H1 (cell line): ENCODE data around the gene MLF1. TPM values are rescaled to one million over a fixed set of nuclear protein-coding genes. Genes with fewer than 3 reads are reported as not detected.

ENCODE experiments used
- CTCF ChIA-PET: fragments of 300-600 bp; sonication (Branson Sonifier 250); formaldehyde crosslinking; loops from one replicate; lab custom pipeline; 2021; ENCODE audit not compliant: partially characterized antibody; lab: Charles Lee
- POLR2A ChIA-PET: fragments of 300-600 bp; sonication (Branson Sonifier 250); formaldehyde crosslinking; loops from one replicate; lab custom pipeline; 2021; ENCODE audit warnings: inconsistent platforms; ENCODE audit not compliant: partially characterized antibody; lab: Charles Lee
- DNase-seq, 2 experiments: peaks; one replicate each; pipeline versions ENCODE4 v3.0.0 to v3.0.0-alpha.2; 2010 to 2022; ENCODE audit warnings: low spot score in 2 of 2, low read depth in 1 of 2, mixed read lengths in 1 of 2
- FAIRE-seq: peaks from 2 replicates; lab custom pipeline; 2011; peaks lifted over from hg19 to GRCh38; lab: Jason Lieb, UNC
- H2AFZ ChIP-seq: 2 replicates; pipeline ENCODE4 v1.8.1; 2012; ENCODE audit warnings: low read length, inconsistent platforms
- H2AK5ac ChIP-seq: 2 replicates; pipeline ENCODE4 v1.6.1; 2013; ENCODE audit warnings: low read depth, low read length
- H2BK120ac ChIP-seq: replicated peaks from 2 replicates; pipeline ENCODE3; 2013; ENCODE audit warnings: low read depth, low read length, inconsistent platforms
- H2BK12ac ChIP-seq: 2 replicates; pipeline ENCODE4 v1.6.1; 2013; ENCODE audit warnings: low read depth, low read length
- H2BK15ac ChIP-seq: 2 replicates; pipeline ENCODE4 v1.6.1; 2013; ENCODE audit warnings: low read length
- H2BK20ac ChIP-seq: 2 replicates; pipeline ENCODE4 v1.6.1; 2013; ENCODE audit warnings: low read length
- H2BK5ac ChIP-seq: 2 replicates; pipeline ENCODE4 v1.6.1; 2013; ENCODE audit warnings: low read depth, low read length
- H3K14ac ChIP-seq: 2 replicates; pipeline ENCODE4 v1.6.1; 2013; ENCODE audit warnings: inconsistent platforms; ENCODE audit not compliant: insufficient read length
- H3K18ac ChIP-seq: 2 replicates; pipeline ENCODE4 v1.6.1; 2013; ENCODE audit warnings: low read length; ENCODE audit errors: extremely low read depth
- H3K23ac ChIP-seq: 2 replicates; pipeline ENCODE4 v1.6.1; 2013; ENCODE audit warnings: inconsistent platforms; ENCODE audit not compliant: insufficient read length
- H3K23me2 ChIP-seq: 2 replicates; pipeline ENCODE4 v1.6.1; 2013; ENCODE audit warnings: low read depth, low read length
- H3K27ac ChIP-seq: 2 replicates; pipeline ENCODE4 v1.6.1; 2011; ENCODE audit warnings: low read depth, low read length, inconsistent platforms
- H3K27me3 ChIP-seq, 4 experiments: replicated peaks in 1 of 4; 1 replicate in 1 of 4; 2 replicates in 3 of 4; pipeline versions ENCODE4 v1.6.1 to v1.8.1; 2011 to 2013; ENCODE audit warnings: low read length in 3 of 4, mild to moderate bottlenecking in 3 of 4, inconsistent platforms in 2 of 4, mixed read lengths in 2 of 4, moderate library complexity in 1 of 4; ENCODE audit not compliant: control insufficient read depth in 3 of 4, insufficient read depth in 3 of 4; ENCODE audit errors: extremely low read depth in 1 of 4
- H3K36me3 ChIP-seq, 4 experiments: 2 replicates each; pipeline versions ENCODE4 v1.6.1 to v1.8.1; 2011 to 2013; ENCODE audit warnings: mild to moderate bottlenecking in 4 of 4, low read length in 3 of 4, moderate library complexity in 2 of 4, control low read depth in 1 of 4, inconsistent platforms in 1 of 4; ENCODE audit not compliant: insufficient read depth in 4 of 4, control insufficient read depth in 2 of 4
- H3K4ac ChIP-seq: replicated peaks from 2 replicates; pipeline ENCODE3; 2013; ENCODE audit warnings: low read length, low read depth, mixed read lengths, inconsistent platforms; ENCODE audit not compliant: insufficient read length
- H3K4me1 ChIP-seq, 4 experiments: replicated peaks in 1 of 4; 1 replicate in 1 of 4; 2 replicates in 3 of 4; pipeline versions ENCODE4 v1.6.1 to v1.8.1; 2011 to 2013; ENCODE audit warnings: low read length in 3 of 4, inconsistent platforms in 2 of 4, mixed read lengths in 1 of 4; ENCODE audit not compliant: insufficient read depth in 4 of 4, control insufficient read depth in 3 of 4
- H3K4me2 ChIP-seq, 2 experiments: 2 replicates each; pipeline versions ENCODE4 v1.6.1 to v1.8.1; 2011 to 2013; ENCODE audit warnings: low read depth in 2 of 2, low read length in 2 of 2, control low read depth in 1 of 2, inconsistent platforms in 1 of 2, mild to moderate bottlenecking in 1 of 2; ENCODE audit not compliant: insufficient read depth in 1 of 2
- H3K4me3 ChIP-seq, 4 experiments: fragments of 200-600, 300-600 bp in 1 of 4; sonication (generic), shearing (Covaris generic), sonication (Bioruptor Twin) in 1 of 4; 2 replicates each; pipeline versions ENCODE4 v1.5.1 to v1.8.1; 2011 to 2016; ENCODE audit warnings: low read length in 4 of 4, low read depth in 3 of 4, control low read depth in 2 of 4, inconsistent platforms in 2 of 4, mild to moderate bottlenecking in 2 of 4, mixed read lengths in 1 of 4, moderate library complexity in 1 of 4; ENCODE audit not compliant: insufficient read depth in 2 of 4; ENCODE audit errors: extremely low read depth in 1 of 4
- H3K56ac ChIP-seq: replicated peaks from 2 replicates; pipeline ENCODE3; 2013; ENCODE audit warnings: low read depth, mild to moderate bottlenecking, mixed read lengths, low read length, inconsistent platforms; ENCODE audit not compliant: insufficient read length
- H3K79me1 ChIP-seq: 2 replicates; pipeline ENCODE4 v1.6.1; 2013; ENCODE audit warnings: low read depth, low read length, control low read depth
- H3K79me2 ChIP-seq, 2 experiments: 2 replicates each; pipeline versions ENCODE4 v1.6.1 to v1.8.1; 2012 to 2013; ENCODE audit warnings: low read length in 2 of 2, mild to moderate bottlenecking in 2 of 2, inconsistent platforms in 1 of 2; ENCODE audit not compliant: insufficient read depth in 2 of 2, control insufficient read depth in 1 of 2
- H3K9ac ChIP-seq, 4 experiments: replicated peaks in 1 of 4; 1 replicate in 1 of 4; 2 replicates in 3 of 4; pipeline versions ENCODE4 v1.6.1 to v1.8.1; 2011 to 2013; ENCODE audit warnings: low read depth in 3 of 4, low read length in 3 of 4, control low read depth in 2 of 4, mild to moderate bottlenecking in 2 of 4, moderate library complexity in 2 of 4, inconsistent platforms in 1 of 4; ENCODE audit errors: extremely low read depth in 1 of 4
- H3K9me3 ChIP-seq, 2 experiments: 2 replicates each; pipeline versions ENCODE4 v1.6.1 to v1.8.1; 2012 to 2013; ENCODE audit warnings: mild to moderate bottlenecking in 2 of 2, moderate library complexity in 2 of 2, control low read depth in 1 of 2, inconsistent platforms in 1 of 2, low read depth in 1 of 2, low read length in 1 of 2, mixed read lengths in 1 of 2; ENCODE audit not compliant: insufficient read depth in 2 of 2
- H4K20me1 ChIP-seq, 2 experiments: replicated peaks in 1 of 2; 2 replicates each; pipeline versions ENCODE3 to v1.8.1; 2011 to 2013; ENCODE audit warnings: inconsistent platforms in 2 of 2, low read length in 2 of 2, mild to moderate bottlenecking in 1 of 2; ENCODE audit not compliant: insufficient read depth in 2 of 2, control insufficient read depth in 1 of 2
- H4K5ac ChIP-seq: 2 replicates; pipeline ENCODE4 v1.6.1; 2013; ENCODE audit warnings: low read length, low read depth, mixed read lengths, inconsistent platforms; ENCODE audit not compliant: insufficient read length
- H4K8ac ChIP-seq: 2 replicates; pipeline ENCODE4 v1.8.0; 2013; ENCODE audit warnings: mild to moderate bottlenecking, moderate library complexity, low read length, inconsistent platforms; ENCODE audit not compliant: insufficient read depth; ENCODE audit errors: extremely low read depth
- H4K91ac ChIP-seq: replicated peaks from 2 replicates; pipeline ENCODE3; 2013; ENCODE audit warnings: low read length, mixed read lengths, inconsistent platforms; ENCODE audit not compliant: insufficient read length
- BACH1 ChIP-seq: IDR thresholded peaks from 2 replicates; pipeline ENCODE4 v1.6.1; 2012; ENCODE audit warnings: low read length, improper control_type of control experiment
- CHD2 ChIP-seq: IDR thresholded peaks from 2 replicates; pipeline ENCODE4 v1.6.1; 2012; ENCODE audit warnings: low read length, improper control_type of control experiment
- WGBS, 2 experiments: shearing (Covaris generic) in 1 of 2; methylation state at CpG; one replicate each; pipeline versions ENCODE4 v1.1.6 to v1.1.7; 2013 to 2015; ENCODE audit warnings: low lambda C conversion rate in 2 of 2, mixed read lengths in 2 of 2, inconsistent platforms in 1 of 2, low coverage in 1 of 2, missing lambda C conversion rate in 1 of 2; ENCODE audit not compliant: insufficient replicate concordance in 2 of 2, insufficient coverage in 1 of 2, insufficient read length in 1 of 2; ENCODE audit errors: extremely low coverage in 1 of 2, missing lambda C conversion rate in 1 of 2; 5-methylcytosine and 5-hydroxymethylcytosine counted together
- polyA plus RNA-seq, 7 experiments: library from polyadenylated mRNA; depleted of rRNA in 3 of 7; stranded (reverse) in 5 of 7; unstranded in 2 of 7; fragments of >200 nt in 5 of 7; fragments of 200-250 nt in 2 of 7; gene quantifications; 1 replicate in 5 of 7; 2 replicates in 1 of 7; 4 replicates in 1 of 7; pipeline versions ENCODE4 v1.2.1 to v1.2.3, GENCODE V29; 2011 to 2013; ENCODE audit warnings: missing spikeins in 2 of 7, mixed read lengths in 2 of 7
- small RNA-seq: library from polyadenylated mRNA; stranded (forward); fragments of <200 nt; extraction: miRNeasy Mini kit (QIAGEN cat#:217004); gene quantifications from one replicate; pipeline ENCODE3, GENCODE V24; 2013; ENCODE audit not compliant: insufficient read depth
- total RNA-seq: library from RNA; stranded (reverse); fragmentation: NEBNext Ultra II Directional; extraction: Animal tissue kit (Norgen Biotek cat#: 25700); gene quantifications from 2 replicates; pipeline ENCODE4 v1.2.1, GENCODE V29; 2021

Gene MLF1
- total and polyA plus RNA-seq, 2 of the 8 experiments (the other 6 are each of a cell fraction or from before 2014, with no cell fraction given): 13.4 to 48.9 TPM

- H3K23ac ChIP-seq: no peak overlapping the region
- no peak overlapping the region for H2BK5ac ChIP-seq
- H3K36me3 ChIP-seq: peaks cover 2 to 42% (median 14%) of the 10 kb centered on the region in 4 experiments; a peak in 6 of 8 replicates
- no peak overlapping the region for H3K56ac ChIP-seq
- no peaks in the 10 kb centered on the region for H3K27me3 ChIP-seq
- H4K8ac ChIP-seq: no peak overlapping the region
- WGBS, 2 experiments: 94% methylated on average over 3 of the region's 3 CpGs; no CpG with 5 or more reads in 1 of the 2 experiments
- no peak overlapping the region for H2AK5ac ChIP-seq
- TF ChIP-seq BACH1 (no peak), CHD2 (no peak)
- 0 out of 4 replicates have a peak, but pooled peaks cover 0 to under 1% of the 10 kb centered on the region in 2 experiments for H3K79me2 ChIP-seq
- CTCF ChIA-PET: interaction anchor here (1.2 to 2.4 kb wide), 4 partner anchors 7 to 18 kb away, joined by 3 to 7 read pairs (median 4); partner anchors contain the start of gene GFM1
- H2BK15ac ChIP-seq: no peak overlapping the region
- H2AFZ ChIP-seq: no peak overlapping the region
- no peak overlapping the region for H2BK12ac ChIP-seq
- H2BK120ac ChIP-seq: no peak overlapping the region
- H3K9ac ChIP-seq: no peak overlapping the region
- no peaks in the 10 kb centered on the region; the same call in 1 of the 2 replicates for H3K79me1 ChIP-seq
- POLR2A ChIA-PET: no interaction called here
- H3K4me3 ChIP-seq: no peak overlapping the region
- H3K14ac ChIP-seq: no peak overlapping the region
- no peaks in the 10 kb centered on the region for H4K20me1 ChIP-seq
- no peak overlapping the region for H3K4me2 ChIP-seq
- no peaks in the 10 kb centered on the region for H3K9me3 ChIP-seq
- H3K27ac ChIP-seq: no peak overlapping the region
- H4K91ac ChIP-seq: no peak overlapping the region
- no peaks in the 10 kb centered on the region for H3K4me1 ChIP-seq
- H3K4ac ChIP-seq: no peak overlapping the region
- H3K23me2 ChIP-seq: no peaks in the 10 kb centered on the region
- FAIRE-seq (no peak), DNase-seq (no peak)
- no peak overlapping the region for H2BK20ac ChIP-seq
- no peak overlapping the region for H4K5ac ChIP-seq
- H3K18ac ChIP-seq: no peak overlapping the region
Measured at GRCh38 chr3:158652463-158652862, 81.5 kb downstream of the MLF1 start.

Small RNAs within 50 kb of the gene (small RNA-seq; reads per million reads assigned to genes)
- not detected for gene AC025033.1

Other genes starting within 250 kb of the MLF1 start
- gene GFM1, start 73.3 kb downstream of the MLF1 start, total RNA-seq: 42.6 and 45.3 TPM in 2 replicates
- 8.1 and 10.9 TPM in 2 replicates for gene GFM1, start 73.3 kb downstream of the MLF1 start, polyA plus RNA-seq (2011; rRNA removed)
- gene LXN, start 101.5 kb downstream of the MLF1 start, total RNA-seq: 3.9 and 4.7 TPM in 2 replicates
- 2.7 and 3.2 TPM in 2 replicates for gene LXN, start 101.5 kb downstream of the MLF1 start, polyA plus RNA-seq (2011; rRNA removed)
- 0.71 TPM in 1 of 2 replicates, not detected in the other for gene RARRES1, start 161.3 kb downstream of the MLF1 start, total RNA-seq
- gene RARRES1, start 161.3 kb downstream of the MLF1 start, polyA plus RNA-seq (2011; rRNA removed): 0.09 and 0.26 TPM in 2 replicates
- gene MFSD1, start 230.9 kb downstream of the MLF1 start, total RNA-seq: 9.3 and 11.0 TPM in 2 replicates
- 7.1 and 11.5 TPM in 2 replicates for gene MFSD1, start 230.9 kb downstream of the MLF1 start, polyA plus RNA-seq (2011; rRNA removed)